Activated naive CD4-positive, alpha-beta T cell (primary cell): ENCODE measurements around the gene DPP6.
"Not testable (repeated sequence)": the region's sequence is repeated elsewhere in the genome, so short reads cannot be mapped to it uniquely, and the experiment has no call there.

Experiments used
- DNase-seq, 4 experiments: peaks; one replicate each; lab custom pipeline; 2025; lab: John Stamatoyannopoulos, UW

Gene DPP6

DNA sequence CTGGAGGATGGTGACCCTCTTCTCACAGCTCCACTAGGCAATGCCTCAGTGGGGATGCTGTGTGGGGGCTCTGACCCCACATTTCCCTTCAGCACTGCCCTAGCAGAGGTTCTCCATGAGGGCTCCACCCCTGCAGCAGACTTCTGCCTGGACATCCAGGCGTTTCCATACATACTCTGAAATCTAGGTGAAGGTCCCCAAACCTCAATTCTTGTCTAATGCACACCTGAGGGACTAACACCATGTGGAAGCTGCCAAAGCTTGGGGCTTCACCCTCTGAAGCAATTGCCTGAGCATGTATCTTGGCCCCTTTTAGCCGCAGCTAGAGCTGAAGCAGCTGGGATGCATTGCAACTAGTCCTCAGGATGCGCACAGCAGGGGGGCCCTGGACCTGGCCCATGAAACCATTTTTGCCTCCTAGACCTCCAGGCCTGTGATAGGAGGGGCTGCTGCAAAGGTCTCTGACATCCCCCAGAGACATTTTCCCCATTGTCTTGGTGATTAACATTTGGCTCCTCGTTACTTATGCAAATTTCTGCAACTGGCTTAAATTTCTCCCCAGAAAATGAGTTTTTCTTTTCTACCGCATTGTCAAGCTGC lies 882.3 kb downstream of the DPP6 start:
- not testable (repeated sequence) for DNase-seq

DNA sequence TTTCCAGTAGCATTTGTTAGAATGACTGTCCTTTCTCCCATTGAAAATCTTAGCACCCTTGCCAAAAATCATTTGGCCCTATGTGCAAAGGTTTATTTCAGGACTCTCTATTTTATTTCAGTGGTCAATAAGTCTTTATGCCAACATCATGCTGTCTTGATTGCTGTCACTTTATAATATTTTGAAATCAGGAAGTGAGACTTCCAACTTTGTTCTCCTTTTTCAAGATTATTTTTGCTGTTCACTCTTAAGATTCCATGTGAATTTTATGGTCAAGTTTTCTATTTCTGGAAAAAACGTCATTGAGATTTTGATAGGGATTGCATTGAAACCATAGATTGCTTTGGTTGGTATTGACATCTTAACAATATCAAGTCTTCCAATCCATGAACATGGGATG lies 885.6 kb downstream of the DPP6 start:
- no peak for DNase-seq

DNA sequence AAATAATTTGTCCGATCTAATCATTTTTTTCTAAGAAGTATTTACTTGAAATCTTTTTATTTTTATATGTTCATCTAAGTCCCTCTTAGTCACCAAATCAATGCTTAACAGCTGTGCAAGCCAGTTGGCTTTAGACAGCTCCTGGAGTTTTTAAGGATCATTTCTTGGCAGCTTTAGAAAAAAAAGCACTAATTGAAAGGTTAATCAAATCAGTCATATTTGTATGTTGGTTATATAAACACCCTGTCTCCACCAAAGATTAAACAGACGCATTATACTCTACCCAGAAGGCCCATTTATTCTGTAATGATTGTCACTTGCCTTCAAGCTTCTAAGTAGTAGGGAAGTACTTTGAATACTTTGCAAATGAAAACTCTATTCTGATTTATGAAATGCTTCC lies 890.5 kb downstream of the DPP6 start:
- DNase-seq = no peak
